Spleen (tissue), 11 donors: ENCODE data around the gene GOLT1B. TPM values are rescaled to one million over a fixed set of nuclear protein-coding genes. Genes with fewer than 3 reads are reported as not detected.

Experiments
- DNase-seq: peaks from one replicate; pipeline ENCODE4 v3.0.0-alpha.2; 2020
- H3K27ac ChIP-seq, 8 donors: fragments of 200-600 bp; sonication (generic) in 7 of 8; 1 replicate in 4 of 8; 2 replicates in 4 of 8; pipeline versions ENCODE4 v1.5.0 to v1.8.0; 2016 to 2021; ENCODE audit warnings: inconsistent platforms in 4 of 8, mild to moderate bottlenecking in 4 of 8, moderate library complexity in 1 of 8
- H3K27me3 ChIP-seq, 7 donors: fragments of 200-600 bp; sonication (generic) in 6 of 7; replicated peaks in 1 of 7; 1 replicate in 4 of 7; 2 replicates in 3 of 7; pipeline versions ENCODE4 v1.5.0 to v1.8.0; 2016 to 2021; ENCODE audit warnings: inconsistent platforms in 3 of 7, mild to moderate bottlenecking in 1 of 7
- H3K36me3 ChIP-seq, 6 donors: fragments of 200-600 bp; sonication (generic) in 5 of 6; 1 replicate in 4 of 6; 2 replicates in 2 of 6; pipeline versions ENCODE4 v1.5.0 to v1.8.0; 2016 to 2021; ENCODE audit warnings: inconsistent platforms in 2 of 6
- H3K4me1 ChIP-seq, 6 donors: fragments of 200-600 bp; sonication (generic) in 5 of 6; 1 replicate in 3 of 6; 2 replicates in 3 of 6; pipeline versions ENCODE4 v1.5.0 to v1.8.0; 2016 to 2021; ENCODE audit warnings: inconsistent platforms in 3 of 6
- H3K4me3 ChIP-seq, 8 donors: fragments of 200-600 bp; sonication (generic) in 7 of 8; 1 replicate in 4 of 8; 2 replicates in 4 of 8; pipeline versions ENCODE4 v1.5.0 to v1.8.0; 2016 to 2021; ENCODE audit warnings: inconsistent platforms in 4 of 8, mild to moderate bottlenecking in 4 of 8, moderate library complexity in 2 of 8
- H3K9me3 ChIP-seq, 8 donors: fragments of 200-600 bp; sonication (generic) in 7 of 8; 1 replicate in 4 of 8; 2 replicates in 4 of 8; pipeline versions ENCODE4 v1.5.0 to v1.8.0; 2016 to 2021; ENCODE audit warnings: inconsistent platforms in 4 of 8
- CTCF ChIP-seq, 11 experiments: fragments of 200-600 bp in 7 of 11; fragments of 450-650 bp in 4 of 11; sonication (generic) in 4 of 11; IDR thresholded peaks in 8 of 11; conservative IDR thresholded peaks in 3 of 11; 1 replicate in 7 of 11; 2 replicates in 4 of 11; pipeline versions ENCODE4 v1.4.0 to v1.8.0; 2016 to 2021; ENCODE audit warnings: antibody characterized with exemption in 11 of 11, inconsistent platforms in 4 of 11, mild to moderate bottlenecking in 1 of 11
- POLR2A ChIP-seq, 3 donors: fragments of 450-650 bp; IDR thresholded peaks; one replicate each; pipeline ENCODE4 v1.5.1; 2017; ENCODE audit warnings: antibody characterized with exemption in 3 of 3, mild to moderate bottlenecking in 1 of 3
- POLR2AphosphoS5 ChIP-seq, 3 donors: sonication (generic); formaldehyde crosslinking; IDR thresholded peaks; one replicate each; pipeline ENCODE4 v1.5.1; 2017; ENCODE audit warnings: antibody characterized with exemption in 3 of 3
- WGBS, 5 donors: extraction: QIAGEN DNeasy Blood & Tissue Kit in 3 of 5; methylation state at CpG; one replicate each; pipeline versions ENCODE4 v1.1.5 to v1.1.7; 2013 to 2018; 5-methylcytosine and 5-hydroxymethylcytosine counted together
- intact Hi-C: fragments of 100-400 bp; cut with DNase I; formaldehyde crosslinking; loops from one replicate; pipeline ENCODE4 v1.15.0; 2023; ENCODE audit warnings: low total_unique reads
- polyA plus RNA-seq, 3 donors: library from polyadenylated mRNA; stranded (reverse); fragments of 200-250 nt; gene quantifications; one replicate each; pipeline ENCODE4 v1.2.1, GENCODE V29; 2013
- total RNA-seq, 7 donors: library from RNA; depleted of rRNA in 3 of 7; stranded (reverse); fragments of >200 nt in 3 of 7; fragmentation: NEBNext Ultra II Directional in 4 of 7; extraction: Animal tissue kit (Norgen Biotek cat#: 25700) in 4 of 7; gene quantifications; one replicate each; pipeline versions ENCODE4 v1.1.0 to v1.2.1, GENCODE V29; 2016 to 2021
- donor health status: healthy with polysubstance abuse.
- donor health status: DM: no; HTN: no; CAD: no; lungs with moderate emphysema.
- donor health status: DM: no; HTN: no; CAD: no.
- donor health status: Bipolar disorder and iron deficiency.
- donor health status: healthy.
- donor health status: DM: no; HTN: no; CAD: no.
- donor health status: DM: yes; HTN: yes; CAD: no.

Gene GOLT1B
- total and polyA plus RNA-seq, 10 donors, result 14.1 to 39.6 (median 25.2) TPM

GRCh38 chr12:21559855-21560569 is 58.4 kb downstream of the GOLT1B start:
- Histone ChIP-seq H3K36me3 (no peaks in the 10 kb centered on the region), H3K4me3 (no peak overlapping the region), H3K27me3 (no peaks in the 10 kb centered on the region), H3K9me3 (no peaks in the 10 kb centered on the region), H3K4me1 (no peaks in the 10 kb centered on the region), H3K27ac (no peak overlapping the region)
- TF ChIP-seq POLR2A (IDR thresholded peaks at IDR 0.05), result no peak
- TF ChIP-seq CTCF (IDR thresholded peaks at IDR 0.05 in 8 of 11, conservative IDR thresholded peaks at IDR 0.05 in 3 of 11), result no peak
- TF ChIP-seq POLR2AphosphoS5 (IDR thresholded peaks at IDR 0.05), result no peak
- WGBS, 5 donors, result 76 to 85% (median 78%) methylated on average over 7 of the region's 7 CpGs
- no peak for DNase-seq
- intact Hi-C loops, result no loop called here

GRCh38 chr12:21561158-21561557 is 59.6 kb downstream of the GOLT1B start:
- TF ChIP-seq CTCF (IDR thresholded peaks at IDR 0.05 in 8 of 11, conservative IDR thresholded peaks at IDR 0.05 in 3 of 11), result no peak
- TF ChIP-seq POLR2A (IDR thresholded peaks at IDR 0.05), result no peak
- TF ChIP-seq POLR2AphosphoS5 (IDR thresholded peaks at IDR 0.05), result no peak
- 27 to 49% (median 37%) methylated on average over 2 of the region's 2 CpGs for WGBS, 5 donors
- Histone ChIP-seq H3K36me3 (no peaks in the 10 kb centered on the region), H3K27ac (no peak overlapping the region), H3K4me3 (no peak overlapping the region), H3K4me1 (no peaks in the 10 kb centered on the region), H3K9me3 (no peaks in the 10 kb centered on the region), H3K27me3 (no peaks in the 10 kb centered on the region)
- intact Hi-C loops, result no loop called here
- no peak for DNase-seq

GRCh38 chr12:21562859-21563258 is 61.3 kb downstream of the GOLT1B start:
- Histone ChIP-seq H3K27ac (no peak overlapping the region), H3K27me3 (no peaks in the 10 kb centered on the region), H3K4me3 (no peak overlapping the region), H3K4me1 (no peaks in the 10 kb centered on the region), H3K9me3 (no peaks in the 10 kb centered on the region), H3K36me3 (no peaks in the 10 kb centered on the region)
- TF ChIP-seq POLR2AphosphoS5 (IDR thresholded peaks at IDR 0.05) (no peak), POLR2A (IDR thresholded peaks at IDR 0.05) (no peak), CTCF (IDR thresholded peaks at IDR 0.05 in 8 of 11, conservative IDR thresholded peaks at IDR 0.05 in 3 of 11) (no peak)
- WGBS, 5 donors, result 68 to 87% (median 77%) methylated on average over 2 of the region's 2 CpGs
- intact Hi-C loops, result no loop called here
- DNase-seq, result no peak

- TF ChIP-seq CTCF (IDR thresholded peaks at IDR 0.05 in 8 of 11, conservative IDR thresholded peaks at IDR 0.05 in 3 of 11) (no peak), POLR2A (IDR thresholded peaks at IDR 0.05) (no peak)
- H3K27me3 ChIP-seq, result no peaks in the 10 kb centered on the region
- 89 to 94% (median 91%) methylated on average over 5 of the region's 5 CpGs for WGBS, 5 donors
- no peaks in the 10 kb centered on the region for H3K4me1 ChIP-seq
- intact Hi-C loops, result no loop called here
- H3K36me3 ChIP-seq, result no peaks in the 10 kb centered on the region
- H3K4me3 ChIP-seq, result no peak overlapping the region
- no peak for DNase-seq
- H3K9me3 ChIP-seq, result no peaks in the 10 kb centered on the region
- H3K27ac ChIP-seq, result no peak overlapping the region
Measured at GRCh38 chr12:21566223-21566906, 64.8 kb downstream of the GOLT1B start.
